HepG2 (cell line): ENCODE data around the gene HCFC1.

ENCODE experiments used
- MZF1 ChIP-seq: sonication (generic); formaldehyde crosslinking; IDR thresholded peaks from 2 replicates; pipeline ENCODE4 v1.8.1; 2023; ENCODE audit warnings: mild to moderate bottlenecking, missing genetic modification reagents, borderline replicate concordance
- POLR2A ChIP-seq, 2 experiments: IDR thresholded peaks; 2 replicates each; pipeline ENCODE4 v1.6.1; 2011; ENCODE audit warnings: low read depth in 2 of 2, low read length in 2 of 2, mild to moderate bottlenecking in 1 of 2, moderate library complexity in 1 of 2; ENCODE audit not compliant: insufficient read depth in 1 of 2
- ZKSCAN1 ChIP-seq: fragments of 150-350 bp; IDR thresholded peaks from 2 replicates; pipeline ENCODE4 v1.6.1; 2014; ENCODE audit warnings: low read length
- ZZZ3 ChIP-seq: sonication (generic); formaldehyde crosslinking; IDR thresholded peaks from 2 replicates; pipeline ENCODE4 v1.4.0; 2020; ENCODE audit warnings: missing genetic modification reagents, mild to moderate bottlenecking, borderline replicate concordance
- TF ChIP-seq, protein P1 (sequence below): sonication (generic); formaldehyde crosslinking; IDR thresholded peaks from 2 replicates; pipeline ENCODE4 v1.5.1; 2020; ENCODE audit warnings: mild to moderate bottlenecking, missing genetic modification reagents, borderline replicate concordance
- TF ChIP-seq, protein P2 (sequence below): sonication (generic); formaldehyde crosslinking; IDR thresholded peaks from 2 replicates; pipeline ENCODE4 v1.4.0; 2020; ENCODE audit warnings: mild to moderate bottlenecking, missing genetic modification reagents

DNA sequence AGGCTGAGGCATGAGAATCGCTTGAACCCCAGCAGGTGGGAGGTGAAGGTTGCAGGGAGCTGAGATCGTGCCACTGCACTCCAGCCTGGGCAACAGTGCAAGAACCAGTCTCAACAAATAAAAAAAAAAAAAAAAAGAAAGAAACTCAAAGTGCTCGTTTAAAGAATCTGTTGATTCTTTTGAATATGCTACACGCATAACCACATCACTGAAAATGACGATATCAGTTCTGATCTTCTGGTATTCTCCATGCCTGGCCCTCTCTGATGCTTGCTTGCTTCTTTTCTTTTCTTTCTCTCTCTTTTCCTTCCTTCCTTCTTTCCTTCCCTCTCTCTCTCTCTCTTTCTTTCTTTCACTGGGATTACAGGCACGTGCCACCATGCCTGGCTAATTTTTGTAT, 59.8 kb downstream of the HCFC1 start:
- TF ChIP-seq, protein P1, sequence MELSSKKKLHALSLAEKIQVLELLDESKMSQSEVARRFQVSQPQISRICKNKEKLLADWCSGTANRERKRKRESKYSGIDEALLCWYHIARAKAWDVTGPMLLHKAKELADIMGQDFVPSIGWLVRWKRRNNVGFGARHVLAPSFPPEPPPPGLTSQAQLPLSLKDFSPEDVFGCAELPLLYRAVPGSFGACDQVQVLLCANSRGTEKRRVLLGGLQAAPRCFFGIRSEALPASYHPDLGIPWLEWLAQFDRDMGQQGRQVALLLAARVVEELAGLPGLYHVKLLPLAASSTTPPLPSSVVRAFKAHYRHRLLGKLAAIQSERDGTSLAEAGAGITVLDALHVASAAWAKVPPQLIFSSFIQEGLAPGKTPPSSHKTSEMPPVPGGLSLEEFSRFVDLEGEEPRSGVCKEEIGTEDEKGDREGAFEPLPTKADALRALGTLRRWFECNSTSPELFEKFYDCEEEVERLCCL (CRISPR knock-in tag): no peak
- no peak for TF ChIP-seq MZF1 (CRISPR knock-in tag)
- TF ChIP-seq POLR2A (IDR thresholded peaks at IDR 0.05; ENCODE audit: insufficient read depth in 1 of 2, low read depth in 2 of 2, low read length in 2 of 2): no peak
- no peak for TF ChIP-seq ZKSCAN1
- no peak for TF ChIP-seq ZZZ3 (CRISPR knock-in tag)
- TF ChIP-seq, protein P2, sequence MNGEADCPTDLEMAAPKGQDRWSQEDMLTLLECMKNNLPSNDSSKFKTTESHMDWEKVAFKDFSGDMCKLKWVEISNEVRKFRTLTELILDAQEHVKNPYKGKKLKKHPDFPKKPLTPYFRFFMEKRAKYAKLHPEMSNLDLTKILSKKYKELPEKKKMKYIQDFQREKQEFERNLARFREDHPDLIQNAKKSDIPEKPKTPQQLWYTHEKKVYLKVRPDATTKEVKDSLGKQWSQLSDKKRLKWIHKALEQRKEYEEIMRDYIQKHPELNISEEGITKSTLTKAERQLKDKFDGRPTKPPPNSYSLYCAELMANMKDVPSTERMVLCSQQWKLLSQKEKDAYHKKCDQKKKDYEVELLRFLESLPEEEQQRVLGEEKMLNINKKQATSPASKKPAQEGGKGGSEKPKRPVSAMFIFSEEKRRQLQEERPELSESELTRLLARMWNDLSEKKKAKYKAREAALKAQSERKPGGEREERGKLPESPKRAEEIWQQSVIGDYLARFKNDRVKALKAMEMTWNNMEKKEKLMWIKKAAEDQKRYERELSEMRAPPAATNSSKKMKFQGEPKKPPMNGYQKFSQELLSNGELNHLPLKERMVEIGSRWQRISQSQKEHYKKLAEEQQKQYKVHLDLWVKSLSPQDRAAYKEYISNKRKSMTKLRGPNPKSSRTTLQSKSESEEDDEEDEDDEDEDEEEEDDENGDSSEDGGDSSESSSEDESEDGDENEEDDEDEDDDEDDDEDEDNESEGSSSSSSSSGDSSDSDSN (CRISPR knock-in tag): no peak
